A549 (cell line): ENCODE measurements around the gene DELE1.

Experiments used
- CTCF ChIP-seq: fragments of >200 bp; sonication (Bioruptor Twin); formaldehyde crosslinking; IDR thresholded peaks from 3 replicates; pipeline ENCODE4 v1.5.1; 2016
- HOXA7 ChIP-seq: fragments of 250-450 bp; sonication (Bioruptor Pico); IDR thresholded peaks from 2 replicates; pipeline ENCODE4 v1.5.0; 2020; ENCODE audit warnings: mild to moderate bottlenecking, moderate library complexity
- MAX ChIP-seq: IDR thresholded peaks from 2 replicates; pipeline ENCODE4 v1.6.1; 2012
- POLR2A ChIP-seq: IDR thresholded peaks from 2 replicates; pipeline ENCODE4 v1.6.1; 2012; ENCODE audit warnings: mild to moderate bottlenecking, low read length
- REST ChIP-seq: fragments of 200-600 bp; sonication (generic); IDR thresholded peaks from 2 replicates; pipeline ENCODE4 v1.6.1; 2016; ENCODE audit warnings: antibody characterized with exemption, mild to moderate bottlenecking, moderate library complexity
- ZSCAN20 ChIP-seq: fragments of 250-450 bp; sonication (Bioruptor Pico); IDR thresholded peaks from 2 replicates; pipeline ENCODE4 v1.8.0; 2022; ENCODE audit warnings: mild to moderate bottlenecking, moderate library complexity

GRCh38 chr5:141957367-141957996 is 33.8 kb downstream of the DELE1 start:
- TF ChIP-seq REST (no peak), ZSCAN20 (CRISPR knock-in tag) (no peak), POLR2A (no peak), CTCF (no peak), MAX (no peak), HOXA7 (no peak)
